Activated gamma-delta T cell treated with anti-CD3 and anti-CD28 coated beads, Interleukin-2, amount 50 U/mL, for 16 hours (primary cell): ENCODE data around the gene SLCO2B1.

Source experiments
- DNase-seq: peaks from one replicate; pipeline ENCODE4 v3.0.0-alpha.2; 2020; ENCODE audit warnings: low read depth

Gene SLCO2B1

GRCh38 chr11:75145196-75145971 is 5.5 kb upstream of the SLCO2B1 start:
- no peak for DNase-seq

GRCh38 chr11:75145972-75146519 is 4.9 kb upstream of the SLCO2B1 start:
- DNase-seq, result no peak

DNA sequence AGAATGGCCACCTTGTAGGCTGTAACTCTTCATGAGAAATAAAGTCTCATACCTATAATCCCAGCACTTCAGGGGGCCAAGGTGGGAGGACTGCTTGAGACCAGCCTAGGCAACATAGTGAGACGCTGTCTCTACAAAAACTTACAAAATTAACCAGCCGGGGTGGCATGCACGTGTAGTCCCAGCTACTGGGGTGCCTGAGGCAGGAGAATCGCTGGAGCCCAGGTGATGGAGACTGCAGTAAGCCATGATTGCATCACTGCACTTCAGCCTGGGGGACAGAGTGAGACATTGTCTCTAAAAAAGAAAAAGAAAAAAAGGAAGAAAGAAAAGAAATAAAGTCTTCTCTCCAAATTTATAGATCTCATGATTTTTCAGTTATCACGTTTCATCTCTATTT is 4.2 kb upstream of the SLCO2B1 start:
- no peak for DNase-seq

DNA sequence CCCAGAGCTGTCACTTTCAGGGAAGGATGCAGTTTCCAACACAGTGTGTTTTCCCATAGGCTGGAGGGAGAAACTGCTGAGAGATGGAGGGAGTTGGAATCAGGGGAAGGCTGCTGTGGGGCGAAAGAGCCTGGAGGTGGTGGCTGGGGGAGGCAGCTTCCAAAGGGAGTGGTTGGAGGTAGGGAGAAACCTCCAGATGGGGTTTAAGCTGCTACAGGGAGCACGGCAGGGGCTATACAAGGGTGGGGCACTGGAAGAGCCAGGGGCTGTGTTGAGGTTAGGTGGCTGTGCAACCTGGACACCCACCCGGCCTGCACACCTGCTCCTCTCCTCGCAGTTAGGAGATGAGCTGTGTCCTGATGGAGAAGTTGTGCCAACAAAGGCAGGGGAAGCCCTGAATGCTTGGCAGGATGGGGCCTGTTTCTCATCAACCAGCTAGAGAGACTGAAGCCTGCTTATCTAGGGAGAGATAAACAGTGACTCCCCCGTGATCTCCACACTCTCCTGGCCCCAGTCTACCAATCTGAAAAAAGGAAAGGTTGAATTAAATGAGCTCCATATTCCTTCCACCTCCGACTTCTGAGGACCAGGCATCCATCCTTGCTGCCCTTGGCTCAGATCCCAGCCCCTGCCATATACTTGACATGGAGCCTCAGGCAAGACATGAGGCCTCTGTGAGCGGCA is 3.6 kb upstream of the SLCO2B1 start:
- no peak for DNase-seq

- no peak for DNase-seq
Observed at GRCh38 chr11:75147875-75148263, 3.0 kb upstream of the SLCO2B1 start.

DNA sequence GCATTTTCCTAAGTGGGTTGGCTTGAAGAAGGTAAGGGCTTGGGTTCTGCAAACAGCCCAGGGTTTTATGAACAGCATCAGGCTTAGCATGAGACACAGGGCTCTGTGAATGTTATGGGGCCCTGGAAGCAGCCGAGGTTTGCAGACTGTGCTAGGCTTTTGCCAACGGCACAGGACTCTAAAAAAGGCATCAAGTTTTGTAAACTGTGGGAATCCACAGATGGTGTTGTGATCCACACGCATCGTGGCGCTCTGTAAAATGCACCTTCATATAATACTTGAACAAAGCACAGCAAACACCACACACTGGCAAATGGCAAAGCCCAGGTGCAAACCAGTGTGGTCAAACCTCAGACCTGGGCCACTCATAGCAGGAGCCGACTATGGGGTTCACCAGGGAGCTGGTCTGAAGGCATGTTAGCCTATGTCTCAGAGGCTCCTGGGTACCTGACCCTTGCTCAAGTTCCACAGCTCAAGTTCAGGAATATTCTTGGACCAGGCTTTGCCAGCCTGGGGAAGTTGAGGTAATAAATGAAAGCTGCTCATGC is 2.4 kb upstream of the SLCO2B1 start:
- DNase-seq, result no peak

DNA sequence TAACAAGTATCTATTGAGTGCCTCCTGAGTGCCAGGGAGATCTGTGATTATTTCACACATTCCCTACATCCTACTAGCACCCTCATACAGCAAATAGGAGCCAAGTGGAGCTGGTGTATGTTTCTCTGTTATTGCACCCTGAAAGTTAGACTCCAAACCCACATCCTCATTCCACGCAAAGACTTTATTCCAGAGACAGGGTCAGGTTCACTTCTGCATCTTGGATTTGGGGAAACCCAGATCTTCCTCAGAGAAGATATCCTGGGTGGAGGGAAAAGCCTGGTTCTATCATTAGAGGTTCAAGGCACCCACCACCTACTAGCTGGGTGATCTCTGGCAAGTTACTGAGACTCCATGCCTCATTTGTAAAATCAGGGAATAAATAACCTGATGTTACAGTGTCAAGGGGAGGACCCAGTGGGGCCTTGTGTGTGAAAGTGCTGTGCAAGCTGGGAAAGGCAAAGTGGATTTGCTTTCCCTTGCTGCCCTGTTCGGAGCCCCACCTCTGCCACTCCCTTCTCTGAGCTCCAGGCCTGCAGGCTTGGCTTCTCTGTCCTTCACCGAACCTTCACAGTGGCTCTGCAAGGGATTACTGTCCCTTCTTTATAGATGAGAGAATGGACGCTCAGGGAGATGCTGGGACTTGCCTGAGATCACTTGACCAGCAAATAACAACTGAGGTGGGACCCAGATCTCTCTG is 991 bp upstream of the SLCO2B1 start:
- no peak for DNase-seq

- DNase-seq, result no peak
Observed at GRCh38 chr11:75151346-75152047, 590 bp downstream of the SLCO2B1 start.

GRCh38 chr11:75152090-75152489 is 1.2 kb downstream of the SLCO2B1 start:
- DNase-seq, result no peak

DNA sequence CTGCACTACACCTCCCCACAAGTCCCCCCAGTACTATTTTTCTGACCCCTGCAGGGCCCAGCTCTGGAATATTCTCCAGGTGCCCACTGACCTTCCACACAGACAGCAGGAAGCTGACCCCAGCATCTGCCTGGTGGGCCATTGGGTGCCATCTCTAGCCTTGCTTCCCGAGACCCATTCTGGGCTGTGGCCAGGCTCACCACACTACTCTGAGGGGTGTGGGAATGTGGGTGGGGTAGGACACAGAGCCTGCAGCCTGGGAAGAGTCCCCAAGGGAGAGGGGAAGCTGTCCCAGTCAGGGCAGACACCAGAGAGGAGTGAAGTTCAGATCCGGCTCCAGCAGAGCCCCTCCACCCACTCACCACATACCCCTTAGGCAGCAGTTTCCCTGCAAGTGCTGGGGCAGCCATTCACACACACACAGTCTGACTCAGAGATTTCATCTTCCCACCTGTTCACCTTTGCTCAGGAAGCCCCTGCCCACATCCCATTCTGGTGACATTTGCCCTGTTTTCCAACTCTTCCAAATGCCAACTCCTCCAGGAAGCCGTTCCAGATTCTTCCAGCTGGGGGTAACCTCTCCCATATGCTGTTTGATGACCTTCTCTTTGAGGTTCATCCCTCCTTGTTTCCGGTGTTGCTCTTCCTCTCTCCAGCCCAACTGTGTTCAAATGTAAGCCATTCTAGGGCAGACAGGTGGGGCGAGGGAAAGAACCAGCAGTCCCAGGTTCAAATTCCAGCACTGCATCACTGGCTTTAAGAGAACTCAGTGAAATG is 1.9 kb downstream of the SLCO2B1 start:
- no peak for DNase-seq

- no peak for DNase-seq
Observed at GRCh38 chr11:75154646-75155569, 4.0 kb downstream of the SLCO2B1 start.

GRCh38 chr11:75155570-75156422 is 4.9 kb downstream of the SLCO2B1 start:
- no peak for DNase-seq

DNA sequence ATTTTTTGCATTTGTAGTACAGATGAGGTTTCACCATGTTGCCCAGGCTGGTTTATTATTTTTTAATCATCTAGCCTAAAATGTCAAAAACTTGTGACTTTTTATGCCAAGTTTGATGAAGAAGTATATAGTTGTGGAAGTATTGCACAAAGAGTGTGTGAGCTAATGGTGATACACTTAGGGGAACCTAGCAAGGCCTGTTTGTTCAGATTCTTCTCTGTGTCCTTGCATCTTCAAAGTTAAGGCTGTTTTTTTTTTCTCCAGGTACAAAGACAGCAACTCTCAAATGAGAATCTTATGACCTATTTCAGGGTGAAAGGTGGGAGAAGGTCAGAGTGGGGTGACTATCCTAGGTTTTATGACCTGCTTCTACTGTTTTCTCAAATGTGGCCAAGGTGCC is 7.3 kb downstream of the SLCO2B1 start:
- no peak for DNase-seq

DNA sequence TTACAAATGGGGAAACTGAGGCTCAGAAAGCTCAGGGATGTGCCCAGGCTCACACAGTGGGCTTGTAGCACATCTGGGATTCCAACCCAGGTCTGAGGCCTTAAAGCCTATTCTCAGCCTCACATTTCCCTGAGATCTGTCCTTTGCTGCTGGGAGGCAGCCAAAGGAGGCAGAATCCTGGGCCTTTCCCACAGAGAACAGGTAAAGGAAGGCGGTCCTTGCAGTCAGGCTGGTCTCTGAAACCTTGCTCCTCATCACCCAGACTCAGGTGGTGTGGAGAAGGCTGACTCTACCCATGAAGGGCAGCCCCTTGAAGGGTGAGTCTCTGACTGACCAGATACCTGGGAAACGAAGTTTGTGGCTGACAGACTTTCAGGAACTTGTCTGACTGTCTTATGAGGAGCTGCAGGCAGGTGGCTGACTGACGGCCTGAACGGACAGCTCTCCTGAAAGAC is 7.8 kb downstream of the SLCO2B1 start:
- DNase-seq, result no peak

DNA sequence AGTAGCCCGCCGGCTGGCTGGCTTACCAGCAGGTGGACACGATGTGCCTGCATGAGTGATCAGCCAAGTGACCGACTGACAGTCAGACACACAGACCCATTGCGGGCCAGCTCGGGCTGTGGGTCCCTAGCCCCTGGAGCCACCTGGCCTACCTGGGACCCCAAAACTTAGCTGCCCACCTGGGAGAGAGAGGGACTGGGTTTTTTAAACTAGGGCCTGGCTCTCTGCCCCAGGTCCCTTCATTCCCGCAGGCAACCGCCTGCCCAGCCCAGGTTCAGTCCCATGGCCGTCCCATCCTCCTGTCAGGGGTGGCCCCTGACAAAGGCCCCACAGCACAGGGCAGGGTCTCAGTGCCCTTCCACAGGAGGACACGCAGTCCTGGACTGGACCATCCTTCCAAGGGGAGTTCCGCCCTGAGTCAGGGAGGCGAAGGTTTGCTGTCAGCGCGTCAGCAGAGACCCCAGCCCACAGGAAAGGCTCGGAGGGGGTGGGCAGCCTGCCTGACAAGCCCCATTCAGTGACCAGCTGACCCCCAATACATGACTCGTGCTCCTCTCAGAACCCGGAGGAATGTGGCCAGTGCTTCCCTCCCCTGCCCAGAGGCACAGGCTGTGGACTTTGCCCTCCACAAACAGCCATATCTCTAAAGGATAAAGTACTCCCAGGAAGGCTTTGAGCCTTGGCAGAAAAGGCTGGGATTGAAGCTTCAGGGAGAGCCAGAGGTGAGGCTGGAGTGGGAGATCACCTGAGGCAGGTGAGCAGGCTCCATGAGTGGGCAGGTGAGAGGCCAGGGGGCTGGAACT is 8.4 kb downstream of the SLCO2B1 start:
- DNase-seq, result no peak

DNA sequence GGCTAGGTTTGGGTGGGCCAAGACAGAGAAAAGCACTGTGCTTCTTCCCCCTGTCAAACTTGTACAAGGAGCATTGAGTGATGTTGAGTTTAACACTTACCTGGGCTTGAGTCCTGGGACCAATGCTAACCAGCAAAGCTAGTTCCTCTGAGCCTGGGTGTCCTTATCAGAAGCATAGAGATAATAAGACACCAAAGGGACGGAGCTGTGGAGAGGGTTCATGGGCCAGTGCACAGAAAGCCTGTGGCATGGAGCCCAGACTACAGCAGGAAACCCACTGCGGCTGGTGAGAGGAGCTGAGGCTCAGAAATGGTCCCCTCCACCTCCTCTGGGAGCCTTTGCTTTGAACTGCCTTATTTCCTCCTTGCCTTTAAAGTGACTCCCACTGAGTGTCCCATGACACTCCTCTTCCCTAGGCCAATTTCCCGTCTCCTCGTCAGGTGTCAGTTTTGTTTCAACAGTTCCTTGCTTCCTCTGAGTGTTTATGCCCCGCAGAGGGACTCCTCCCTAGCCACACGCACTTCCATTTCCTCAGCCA is 9.4 kb downstream of the SLCO2B1 start:
- DNase-seq, result no peak

GRCh38 chr11:75160880-75161279 is 10.0 kb downstream of the SLCO2B1 start:
- DNase-seq, result no peak
